GM13976 (cell line): ENCODE data around the gene CLEC4G.
"Not testable (repeated sequence)": the region's sequence is repeated elsewhere in the genome, so short reads cannot be mapped to it uniquely, and the experiment has no call there.

Experiments
- DNase-seq: peaks from one replicate; pipeline ENCODE4 v3.0.0; 2012; ENCODE audit warnings: low spot score
- in situ Hi-C: fragments of 300-500 bp; cut with MboI; formaldehyde crosslinking; loops from one replicate; pipeline ENCODE4 v1.12.0; 2022; ENCODE audit warnings: low sequenced_read_pairs, mixed read lengths, inconsistent platforms; ENCODE audit not compliant: unreplicated experiment
- TF ChIP-seq, protein P1 (sequence below): IDR thresholded peaks from 2 replicates; pipeline ENCODE4 v1.5.1; 2012; ENCODE audit warnings: borderline replicate concordance, mild to moderate bottlenecking; ENCODE audit not compliant: insufficient read depth; ENCODE audit errors: extremely low read depth, missing control alignments, control extremely low read depth

CLEC4G gene

GRCh38 chr19:7772752-7773291 is 40.9 kb upstream of the CLEC4G start:
- TF ChIP-seq, protein P1, sequence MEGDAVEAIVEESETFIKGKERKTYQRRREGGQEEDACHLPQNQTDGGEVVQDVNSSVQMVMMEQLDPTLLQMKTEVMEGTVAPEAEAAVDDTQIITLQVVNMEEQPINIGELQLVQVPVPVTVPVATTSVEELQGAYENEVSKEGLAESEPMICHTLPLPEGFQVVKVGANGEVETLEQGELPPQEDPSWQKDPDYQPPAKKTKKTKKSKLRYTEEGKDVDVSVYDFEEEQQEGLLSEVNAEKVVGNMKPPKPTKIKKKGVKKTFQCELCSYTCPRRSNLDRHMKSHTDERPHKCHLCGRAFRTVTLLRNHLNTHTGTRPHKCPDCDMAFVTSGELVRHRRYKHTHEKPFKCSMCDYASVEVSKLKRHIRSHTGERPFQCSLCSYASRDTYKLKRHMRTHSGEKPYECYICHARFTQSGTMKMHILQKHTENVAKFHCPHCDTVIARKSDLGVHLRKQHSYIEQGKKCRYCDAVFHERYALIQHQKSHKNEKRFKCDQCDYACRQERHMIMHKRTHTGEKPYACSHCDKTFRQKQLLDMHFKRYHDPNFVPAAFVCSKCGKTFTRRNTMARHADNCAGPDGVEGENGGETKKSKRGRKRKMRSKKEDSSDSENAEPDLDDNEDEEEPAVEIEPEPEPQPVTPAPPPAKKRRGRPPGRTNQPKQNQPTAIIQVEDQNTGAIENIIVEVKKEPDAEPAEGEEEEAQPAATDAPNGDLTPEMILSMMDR, result no peak
- in situ Hi-C loops, result no loop called here
- DNase-seq, result peak; percentile 74

GRCh38 chr19:7771072-7771471 is 39.2 kb upstream of the CLEC4G start:
- TF ChIP-seq, protein P1, result no peak
- DNase-seq, result no peak
- in situ Hi-C loops, result no loop called here

DNA sequence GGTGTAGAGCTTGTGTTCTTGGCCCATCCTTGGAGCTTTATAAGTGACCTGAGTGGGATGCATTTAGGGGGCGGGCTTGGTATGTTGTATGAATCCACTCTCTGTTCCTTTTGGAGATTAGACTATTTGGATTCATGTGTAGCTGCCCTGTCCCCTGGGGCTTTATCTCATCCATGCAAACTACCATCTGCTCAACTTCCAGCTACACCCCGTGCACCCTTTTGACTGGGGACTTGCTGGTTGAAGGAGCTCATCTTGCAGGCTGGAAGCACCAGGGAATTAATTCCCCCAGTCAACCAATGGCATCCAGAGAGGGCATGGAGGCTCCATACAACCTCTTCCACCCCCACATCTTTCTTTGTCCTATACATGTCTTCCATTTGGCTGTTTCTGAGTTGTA is 37.3 kb upstream of the CLEC4G start:
- no peak for DNase-seq
- TF ChIP-seq, protein P1, result no peak
- in situ Hi-C loops, result no loop called here

- DNase-seq, result no peak
- TF ChIP-seq, protein P1, result no peak
- in situ Hi-C loops, result no loop called here
Observed at GRCh38 chr19:7767487-7767886, 35.6 kb upstream of the CLEC4G start.

DNA sequence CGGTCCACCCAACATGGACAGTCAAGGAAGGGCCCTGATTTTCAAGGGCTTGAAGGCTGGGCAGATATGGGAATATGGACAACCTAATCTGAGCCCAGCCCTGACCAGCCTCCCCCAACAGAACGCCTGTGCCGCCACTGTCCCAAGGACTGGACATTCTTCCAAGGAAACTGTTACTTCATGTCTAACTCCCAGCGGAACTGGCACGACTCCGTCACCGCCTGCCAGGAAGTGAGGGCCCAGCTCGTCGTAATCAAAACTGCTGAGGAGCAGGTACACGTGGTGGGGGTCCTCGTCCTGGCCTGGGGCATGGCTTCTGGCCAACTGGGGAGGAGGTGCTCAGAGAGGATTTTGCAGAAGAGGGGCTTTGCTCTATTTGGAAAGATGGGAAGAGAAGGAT is 34.6 kb upstream of the CLEC4G start:
- TF ChIP-seq, protein P1, result no peak
- in situ Hi-C loops, result no loop called here
- DNase-seq, result no peak

- in situ Hi-C loops, DNase-seq: not testable (repeated sequence)
Observed at GRCh38 chr19:7765043-7765442, 33.1 kb upstream of the CLEC4G start.

DNA sequence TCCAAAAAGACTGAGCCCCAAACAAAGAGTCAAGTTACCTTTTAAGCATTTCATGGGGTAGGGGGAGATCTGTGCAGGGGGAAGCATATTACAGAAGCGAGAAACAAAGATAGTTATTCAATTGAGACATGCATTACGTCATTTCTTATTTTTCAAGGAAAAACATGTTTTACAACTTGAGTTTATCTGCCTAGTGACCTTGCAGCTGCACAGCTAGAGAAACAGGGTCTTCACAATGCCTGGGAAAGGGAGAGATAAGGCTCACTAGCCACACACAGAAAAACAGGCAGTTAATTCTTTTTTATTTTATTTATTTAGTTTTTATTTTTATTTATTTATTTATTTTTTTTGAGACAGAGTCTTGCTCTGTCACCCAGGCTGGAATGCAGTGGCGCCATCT is 32.2 kb upstream of the CLEC4G start:
- DNase-seq, in situ Hi-C loops: not testable (repeated sequence)

- in situ Hi-C loops, result no loop called here
- TF ChIP-seq, protein P1, result no peak
- DNase-seq, result no peak
Observed at GRCh38 chr19:7763696-7764095, 31.8 kb upstream of the CLEC4G start.
